OCI-LY7 (cell line): ENCODE data around the gene WRNIP1. TPM values are rescaled to one million over a fixed set of nuclear protein-coding genes. Genes with fewer than 3 reads are reported as not detected.

ENCODE experiments used
- total RNA-seq, 2 experiments: library from RNA; depleted of rRNA in 1 of 2; stranded (reverse); fragments of >200 nt in 1 of 2; shearing (Covaris generic) in 1 of 2; gene quantifications; 2 replicates each; pipeline ENCODE4 v1.2.3, GENCODE V29; 2014 to 2022

The WRNIP1 gene
- total RNA-seq, 2 experiments from 2014 or later = 43.8 to 54.2 TPM

Other genes with a start within 250 kb of the WRNIP1 start
- 0.13 and 0.16 TPM in 2 replicates for gene MYLK4, start 14.5 kb upstream of the WRNIP1 start, total RNA-seq (2014; rRNA removed; shearing (Covaris generic))
- gene MYLK4, start 14.5 kb upstream of the WRNIP1 start, total RNA-seq (2022) = 0.24 and 0.36 TPM in 2 replicates
- 1.2 and 1.3 TPM in 2 replicates for gene SERPINB1, start 76.5 kb downstream of the WRNIP1 start, total RNA-seq (2014; rRNA removed; shearing (Covaris generic))
- 3.5 and 5.0 TPM in 2 replicates for gene SERPINB1, start 76.5 kb downstream of the WRNIP1 start, total RNA-seq (2022)
- 74.7 and 78.4 TPM in 2 replicates for gene SERPINB9, start 137.9 kb downstream of the WRNIP1 start, total RNA-seq (2014; rRNA removed; shearing (Covaris generic))
- gene SERPINB9, start 137.9 kb downstream of the WRNIP1 start, total RNA-seq (2022) = 166 and 167 TPM in 2 replicates
- gene SERPINB6, start 206.2 kb downstream of the WRNIP1 start, total RNA-seq (2014; rRNA removed; shearing (Covaris generic)) = not detected in 2 replicates
- gene SERPINB6, start 206.2 kb downstream of the WRNIP1 start, total RNA-seq (2022) = 8.9 and 13.2 TPM in 2 replicates
- gene NQO2, start 234.5 kb downstream of the WRNIP1 start, total RNA-seq (2014; rRNA removed; shearing (Covaris generic)) = 8.4 and 11.1 TPM in 2 replicates
- 9.9 and 12.2 TPM in 2 replicates for gene NQO2, start 234.5 kb downstream of the WRNIP1 start, total RNA-seq (2022)